LNCaP clone FGC (cell line): ENCODE measurements around the gene ITPK1.

Experiments used
- DNase-seq: peaks from one replicate; pipeline ENCODE4 v3.0.0-alpha.2; 2011; ENCODE audit warnings: low read depth
- H3K4me3 ChIP-seq: 2 replicates; pipeline ENCODE4 v1.5.1; 2011; ENCODE audit warnings: mild to moderate bottlenecking, low read depth, low read length, control low read depth
- CTCF ChIP-seq: IDR thresholded peaks from 2 replicates; pipeline ENCODE4 v1.5.1; 2012; ENCODE audit warnings: mild to moderate bottlenecking; ENCODE audit not compliant: control insufficient read depth, insufficient read depth; ENCODE audit errors: extremely low read depth

ITPK1 gene

GRCh38 chr14:92927349-92928257, 188.1 kb downstream of the ITPK1 start:
- TF ChIP-seq CTCF: no peak
- no peak for DNase-seq
- no peak overlapping the region for H3K4me3 ChIP-seq

DNA sequence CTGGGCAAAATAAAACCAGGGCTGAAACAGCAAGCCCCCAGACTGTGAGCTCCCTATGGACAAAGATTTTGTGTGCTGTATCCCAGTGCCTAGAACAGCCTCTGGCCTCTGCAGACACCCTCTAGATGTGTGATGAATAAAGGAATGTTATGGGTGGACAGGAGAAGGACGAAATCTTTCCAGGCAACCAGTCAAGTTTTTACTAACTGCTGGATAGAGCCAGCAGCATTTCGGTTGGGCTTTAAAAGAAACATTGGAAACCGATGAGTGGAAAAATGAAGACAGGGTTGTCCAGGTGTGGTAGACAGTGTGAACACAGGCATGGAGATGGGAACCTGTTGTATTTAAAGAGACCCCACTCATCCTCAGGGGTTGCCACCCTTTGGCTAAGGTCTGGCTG, 188.8 kb downstream of the ITPK1 start:
- no peak overlapping the region for H3K4me3 ChIP-seq
- no peak for DNase-seq
- no peak for TF ChIP-seq CTCF

- no peak for TF ChIP-seq CTCF
- H3K4me3 ChIP-seq: no peak overlapping the region
- DNase-seq: no peak
Observed at GRCh38 chr14:92926180-92926845, 189.4 kb downstream of the ITPK1 start.

- no peak for DNase-seq
- no peak for TF ChIP-seq CTCF
- H3K4me3 ChIP-seq: no peak overlapping the region
Observed at GRCh38 chr14:92925446-92925845, 190.3 kb downstream of the ITPK1 start.

GRCh38 chr14:92924247-92924646, 191.5 kb downstream of the ITPK1 start:
- TF ChIP-seq CTCF: no peak
- DNase-seq: no peak
- no peak overlapping the region for H3K4me3 ChIP-seq

- H3K4me3 ChIP-seq: no peak overlapping the region
- TF ChIP-seq CTCF: no peak
- no peak for DNase-seq
Observed at GRCh38 chr14:92923744-92924103, 192.0 kb downstream of the ITPK1 start.
